HFF-Myc (cell line): Measurements from ENCODE around the gene E2F2.

ENCODE experiments used
- DNase-seq: peaks from one replicate; pipeline ENCODE4 v3.0.0-alpha.2; 2011; ENCODE audit warnings: low read depth; ENCODE audit errors: extremely low read depth
- H3K4me3 ChIP-seq: replicated peaks from 2 replicates; pipeline ENCODE4 v1.5.1; 2011; ENCODE audit warnings: low read depth, mild to moderate bottlenecking, control low read depth, low read length
- TF ChIP-seq, protein P1 (sequence below): IDR thresholded peaks from 2 replicates; pipeline ENCODE4 v1.5.1; 2012; ENCODE audit warnings: mild to moderate bottlenecking, low read depth, low read length, control low read depth; ENCODE audit errors: missing control alignments

Gene E2F2

GRCh38 chr1:23558872-23559135 lies 27.8 kb upstream of the E2F2 start:
- DNase-seq, result no peak
- TF ChIP-seq, protein P1, sequence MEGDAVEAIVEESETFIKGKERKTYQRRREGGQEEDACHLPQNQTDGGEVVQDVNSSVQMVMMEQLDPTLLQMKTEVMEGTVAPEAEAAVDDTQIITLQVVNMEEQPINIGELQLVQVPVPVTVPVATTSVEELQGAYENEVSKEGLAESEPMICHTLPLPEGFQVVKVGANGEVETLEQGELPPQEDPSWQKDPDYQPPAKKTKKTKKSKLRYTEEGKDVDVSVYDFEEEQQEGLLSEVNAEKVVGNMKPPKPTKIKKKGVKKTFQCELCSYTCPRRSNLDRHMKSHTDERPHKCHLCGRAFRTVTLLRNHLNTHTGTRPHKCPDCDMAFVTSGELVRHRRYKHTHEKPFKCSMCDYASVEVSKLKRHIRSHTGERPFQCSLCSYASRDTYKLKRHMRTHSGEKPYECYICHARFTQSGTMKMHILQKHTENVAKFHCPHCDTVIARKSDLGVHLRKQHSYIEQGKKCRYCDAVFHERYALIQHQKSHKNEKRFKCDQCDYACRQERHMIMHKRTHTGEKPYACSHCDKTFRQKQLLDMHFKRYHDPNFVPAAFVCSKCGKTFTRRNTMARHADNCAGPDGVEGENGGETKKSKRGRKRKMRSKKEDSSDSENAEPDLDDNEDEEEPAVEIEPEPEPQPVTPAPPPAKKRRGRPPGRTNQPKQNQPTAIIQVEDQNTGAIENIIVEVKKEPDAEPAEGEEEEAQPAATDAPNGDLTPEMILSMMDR, result no peak
- peak overlapping the region; percentile 60 for H3K4me3 ChIP-seq

GRCh38 chr1:23558140-23558871 lies 27.3 kb upstream of the E2F2 start:
- H3K4me3 ChIP-seq, result peak overlapping the region; percentile 60
- DNase-seq, result no peak
- TF ChIP-seq, protein P1, result no peak

DNA sequence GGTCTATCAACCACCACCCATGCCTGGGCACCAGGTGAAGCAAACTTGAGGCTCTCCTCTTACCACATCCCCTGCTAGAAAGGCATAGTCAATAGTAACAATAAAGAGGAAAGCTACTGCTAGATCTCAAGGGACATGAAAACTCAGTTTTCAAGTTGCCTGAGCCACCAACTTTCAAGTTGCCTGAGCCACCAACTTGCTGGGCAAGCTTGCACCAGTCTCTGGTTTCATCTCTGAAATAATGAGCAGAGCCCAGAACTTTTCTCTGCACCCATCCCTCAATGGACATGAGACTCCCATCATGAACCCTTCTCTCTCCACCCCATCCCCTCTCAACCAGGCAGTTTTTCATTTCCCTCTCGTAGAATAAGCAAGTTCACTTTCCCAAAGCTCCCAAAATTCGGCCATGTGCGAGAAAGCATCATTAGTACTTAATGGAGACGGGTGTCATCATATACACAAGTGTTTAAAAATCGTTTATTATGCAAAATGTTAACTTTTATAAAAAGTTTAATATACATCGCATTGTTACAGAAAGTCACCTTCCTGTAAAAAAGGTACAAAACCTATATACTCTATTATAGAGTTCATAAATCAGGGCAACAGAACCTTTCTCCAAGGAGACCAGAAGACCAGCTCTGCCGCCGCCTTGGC lies 26.6 kb upstream of the E2F2 start:
- DNase-seq, result no peak
- TF ChIP-seq, protein P1, result no peak
- H3K4me3 ChIP-seq, result peak overlapping the region; percentile 60

GRCh38 chr1:23556635-23557470 lies 25.8 kb upstream of the E2F2 start:
- H3K4me3 ChIP-seq, result peak overlapping the region; percentile 60
- TF ChIP-seq, protein P1, result no peak
- no peak for DNase-seq

GRCh38 chr1:23555986-23556634 lies 25.1 kb upstream of the E2F2 start:
- TF ChIP-seq, protein P1, result no peak
- DNase-seq, result no peak
- H3K4me3 ChIP-seq, result peak overlapping the region; percentile 60

DNA sequence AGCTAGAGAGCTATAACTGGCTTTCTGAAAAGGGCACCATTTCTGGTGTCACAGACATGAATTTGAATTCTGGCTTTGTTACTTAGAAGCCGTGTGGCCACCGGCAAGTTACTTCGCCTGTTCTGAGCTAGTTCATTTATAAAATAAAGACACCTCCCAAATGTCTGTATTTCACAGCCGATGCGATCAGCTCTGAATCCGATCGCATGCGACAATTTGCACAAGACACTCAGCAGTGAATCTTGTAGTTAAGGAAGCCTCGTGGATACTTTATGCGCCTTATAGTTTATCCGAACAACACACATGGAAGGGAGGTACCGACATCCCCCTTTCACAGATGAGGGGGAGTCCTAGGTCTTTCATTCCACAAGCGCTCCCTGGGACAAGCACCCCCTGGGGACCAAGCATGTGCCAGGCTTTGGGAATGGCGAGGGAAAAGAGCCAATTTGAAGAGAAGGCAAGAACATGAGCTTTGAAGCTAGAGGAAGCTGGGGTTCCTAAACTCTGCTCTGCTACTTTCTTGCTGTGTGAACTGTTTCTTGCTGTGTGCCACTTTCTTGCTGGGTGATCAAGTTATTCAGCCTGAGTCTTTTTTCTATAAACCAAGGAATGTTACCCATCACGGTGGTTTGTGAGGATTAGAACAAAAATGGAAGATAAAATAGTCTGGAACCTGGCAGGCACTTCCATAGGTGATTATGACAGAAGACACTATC lies 24.4 kb upstream of the E2F2 start:
- TF ChIP-seq, protein P1, result no peak
- DNase-seq, result no peak
- H3K4me3 ChIP-seq, result peak overlapping the region; percentile 32
